Peyer's patch (tissue), 4 donors: ENCODE data around the gene RBPJ. TPM values are rescaled to one million over a fixed set of nuclear protein-coding genes. Genes with fewer than 3 reads are reported as not detected.

Experiments
- DNase-seq, 3 donors: peaks; one replicate each; pipeline ENCODE4 v3.0.0-alpha.2; 2017 to 2019
- H3K27ac ChIP-seq, 4 donors: fragments of 200-600 bp; sonication (generic); one replicate each; pipeline ENCODE4 v1.5.1; 2016 to 2019
- H3K27me3 ChIP-seq, 2 donors: fragments of 200-600 bp; sonication (generic); one replicate each; pipeline ENCODE4 v1.5.1; 2019
- H3K36me3 ChIP-seq, 3 donors: fragments of 200-600 bp; sonication (generic); one replicate each; pipeline ENCODE4 v1.5.1; 2016 to 2019
- H3K4me1 ChIP-seq, 4 donors: fragments of 200-600 bp; sonication (generic); one replicate each; pipeline ENCODE4 v1.5.1; 2016 to 2019
- H3K4me3 ChIP-seq, 4 donors: fragments of 200-600 bp; sonication (generic); 1 replicate in 3 of 4; 2 replicates in 1 of 4; pipeline ENCODE4 v1.5.1; 2016 to 2019; ENCODE audit warnings: mild to moderate bottlenecking in 1 of 4
- H3K9me3 ChIP-seq, 4 donors: fragments of 200-600 bp; sonication (generic); one replicate each; pipeline ENCODE4 v1.5.1; 2016 to 2019; ENCODE audit warnings: mild to moderate bottlenecking in 1 of 4
- CTCF ChIP-seq, 6 experiments: fragments of 450-650 bp in 4 of 6; fragments of 200-600 bp in 2 of 6; sonication (generic) in 1 of 6; IDR thresholded peaks; one replicate each; pipeline ENCODE4 v1.5.1; 2017 to 2019; ENCODE audit warnings: antibody characterized with exemption in 6 of 6, mild to moderate bottlenecking in 3 of 6, moderate library complexity in 1 of 6
- POLR2A ChIP-seq, 2 donors: fragments of 450-650 bp; IDR thresholded peaks; one replicate each; pipeline ENCODE4 v1.5.1; 2017; ENCODE audit warnings: antibody characterized with exemption in 2 of 2, mild to moderate bottlenecking in 2 of 2, moderate library complexity in 2 of 2
- total RNA-seq, 4 donors: library from RNA; depleted of rRNA; stranded (reverse); fragments of >200 nt; gene quantifications; one replicate each; pipeline ENCODE4 v1.1.0, GENCODE V29; 2016

RBPJ gene
- total RNA-seq, 4 donors from 2014 or later, result 27.6 to 105 (median 42.8) TPM

- DNase-seq, result no peak
- TF ChIP-seq CTCF (IDR thresholded peaks at IDR 0.05), result no peak
- TF ChIP-seq POLR2A (IDR thresholded peaks at IDR 0.05), result no peak
These were observed 13.6 kb downstream of the RBPJ start for GRCh38 chr4:26334366-26334765.

GRCh38 chr4:26337612-26338011, 16.8 kb downstream of the RBPJ start:
- no peaks in the 10 kb centered on the region for H3K27me3 ChIP-seq
- no peak overlapping the region for H3K27ac ChIP-seq
- TF ChIP-seq POLR2A (IDR thresholded peaks at IDR 0.05), result no peak
- TF ChIP-seq CTCF (IDR thresholded peaks at IDR 0.05), result no peak
- H3K4me3 ChIP-seq, result no peak overlapping the region
- H3K36me3 ChIP-seq, result no peaks in the 10 kb centered on the region
- no peaks in the 10 kb centered on the region for H3K9me3 ChIP-seq
- DNase-seq, result no peak
- H3K4me1 ChIP-seq, result peaks cover 0 to 14% (median 0%) of the 10 kb centered on the region in 4 donors

More at GRCh38 chr4:26334366-26334765, 13.6 kb downstream of the RBPJ start:
- Histone ChIP-seq H3K27ac (no peak overlapping the region), H3K4me1 (peaks cover 0 to 15% (median 0%) of the 10 kb centered on the region in 4 donors), H3K36me3 (no peaks in the 10 kb centered on the region), H3K27me3 (no peaks in the 10 kb centered on the region), H3K4me3 (no peak overlapping the region), H3K9me3 (no peaks in the 10 kb centered on the region)

GRCh38 chr4:26342328-26343037, 21.7 kb downstream of the RBPJ start:
- Histone ChIP-seq H3K36me3 (no peaks in the 10 kb centered on the region), H3K4me3 (no peak overlapping the region), H3K9me3 (no peaks in the 10 kb centered on the region), H3K27ac (no peak overlapping the region), H3K27me3 (no peaks in the 10 kb centered on the region), H3K4me1 (peaks cover 0 to 10% (median 0%) of the 10 kb centered on the region in 4 donors)
- no peak for DNase-seq
- TF ChIP-seq CTCF (IDR thresholded peaks at IDR 0.05) (no peak), POLR2A (IDR thresholded peaks at IDR 0.05) (no peak)

- Histone ChIP-seq H3K4me3 (no peak overlapping the region), H3K9me3 (no peaks in the 10 kb centered on the region), H3K27ac (no peak overlapping the region), H3K27me3 (no peaks in the 10 kb centered on the region), H3K36me3 (no peaks in the 10 kb centered on the region), H3K4me1 (peaks cover 0 to 10% (median 0%) of the 10 kb centered on the region in 4 donors)
- TF ChIP-seq POLR2A (IDR thresholded peaks at IDR 0.05) (no peak), CTCF (IDR thresholded peaks at IDR 0.05) (no peak)
- no peak for DNase-seq
These were observed 22.2 kb downstream of the RBPJ start for GRCh38 chr4:26343038-26343398.

- Histone ChIP-seq H3K27ac (no peak overlapping the region), H3K9me3 (no peaks in the 10 kb centered on the region), H3K4me3 (no peak overlapping the region), H3K27me3 (no peaks in the 10 kb centered on the region), H3K36me3 (no peaks in the 10 kb centered on the region), H3K4me1 (peaks cover 0 to 10% (median 0%) of the 10 kb centered on the region in 4 donors)
- no peak for DNase-seq
- TF ChIP-seq CTCF (IDR thresholded peaks at IDR 0.05), result no peak
- TF ChIP-seq POLR2A (IDR thresholded peaks at IDR 0.05), result no peak
These were observed 24.2 kb downstream of the RBPJ start for GRCh38 chr4:26344901-26345564.
